ENCODE results near the gene CCT3. TPM values are rescaled to one million over a fixed set of nuclear protein-coding genes. Genes with fewer than 3 reads are reported as not detected.

The CCT3 gene
- total and polyA plus RNA-seq, 10 of the 15 experiments (the other 5 are each of a cell fraction or from before 2014, with no cell fraction given), result 319 to 585 (median 427) TPM

DNA sequence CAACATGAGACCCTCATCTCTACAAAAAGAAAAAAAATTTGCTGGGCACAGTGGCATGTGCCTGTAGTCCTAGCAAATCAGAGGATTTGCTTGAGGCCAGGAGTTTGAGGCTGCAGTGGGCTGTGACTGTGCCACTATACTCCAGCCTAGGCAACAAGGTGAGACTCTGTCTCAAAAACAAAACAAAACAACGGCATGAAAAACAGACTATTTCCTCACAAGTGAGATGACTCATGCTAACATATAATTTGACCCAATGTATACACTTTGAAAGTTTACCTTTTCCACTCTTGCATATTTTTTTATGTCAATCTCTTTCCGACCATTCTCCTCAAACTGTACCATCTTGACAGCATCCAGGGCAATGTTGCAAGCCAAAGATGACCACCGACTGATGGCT lies 17.5 kb downstream of the CCT3 start:
- 78% methylated on average over 3 of the region's 3 CpGs for WGBS (ENCODE audit: insufficient coverage, insufficient replicate concordance, low lambda C conversion rate, missing lambda C conversion rate)
- Histone ChIP-seq H3K9ac (ENCODE audit: control insufficient read depth, insufficient read depth, low read length) (no peak overlapping the region), H3K36me3 (ENCODE audit: control insufficient read depth in 2 of 2, insufficient read depth in 2 of 2, low read length in 1 of 2) (peaks cover 27 to 48% of the 10 kb centered on the region in 2 experiments), H3K27me3 (replicated peaks in 1 of 2; ENCODE audit: control insufficient read depth in 2 of 2, insufficient read depth in 2 of 2, low read length in 1 of 2) (no peaks in the 10 kb centered on the region), H3K79me2 (ENCODE audit: control insufficient read depth, insufficient read depth, low read length) (no peaks in the 10 kb centered on the region), H3K27ac (ENCODE audit: control insufficient read depth, insufficient read depth) (no peak overlapping the region), H4K20me1 (ENCODE audit: control insufficient read depth, insufficient read depth) (no peaks in the 10 kb centered on the region), H3K4me3 (no peak overlapping the region), H3K4me1 (ENCODE audit: control insufficient read depth, insufficient read depth, low read length) (no peaks in the 10 kb centered on the region), H3K4me2 (ENCODE audit: control insufficient read depth, insufficient read depth) (no peak overlapping the region), H3K9me3 (replicated peaks; ENCODE audit: control insufficient read depth, insufficient read depth, low read length) (no peaks in the 10 kb centered on the region), H2AFZ (ENCODE audit: control insufficient read depth, low read depth, low read length) (no peak overlapping the region)
- ChIA-PET SMC1A (ENCODE audit: uncharacterized antibody, unreplicated experiment) (interaction anchor here (1.4 to 7.2 kb wide), 2 partner anchors 39 to 97 kb away, joined by 3 to 39 read pairs; partner anchors contain the start of gene SMG5), RAD21 (ENCODE audit: unreplicated experiment) (no interaction called here), CTCF (interaction anchor here (1.1 to 5.2 kb wide), 9 partner anchors 13 to 230 kb away, joined by 4 to 58 read pairs (median 7); partner anchors contain the start of genes SMG5 and TMEM79), POLR2A (no interaction called here)
- intact Hi-C loops (cut with micrococcal nuclease; ENCODE audit: unreplicated experiment) (no loop called here), in situ Hi-C loops (cut with MboI) (no loop called here)
- FAIRE-seq (no peak), ATAC-seq (no peak), DNase-seq (ENCODE audit: low read depth, low spot score) (no peak)
- BruUV-seq (replicated peaks), result no TSS peak
- TF ChIP-seq TCF7 (IDR thresholded peaks at IDR 0.05; ENCODE audit: borderline replicate concordance), result no peak
- TF ChIP-seq, protein P1, sequence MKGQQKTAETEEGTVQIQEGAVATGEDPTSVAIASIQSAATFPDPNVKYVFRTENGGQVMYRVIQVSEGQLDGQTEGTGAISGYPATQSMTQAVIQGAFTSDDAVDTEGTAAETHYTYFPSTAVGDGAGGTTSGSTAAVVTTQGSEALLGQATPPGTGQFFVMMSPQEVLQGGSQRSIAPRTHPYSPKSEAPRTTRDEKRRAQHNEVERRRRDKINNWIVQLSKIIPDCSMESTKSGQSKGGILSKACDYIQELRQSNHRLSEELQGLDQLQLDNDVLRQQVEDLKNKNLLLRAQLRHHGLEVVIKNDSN (IDR thresholded peaks at IDR 0.05; ENCODE audit: borderline replicate concordance, extremely low read length, insufficient read depth, low read depth, low read length), result no peak
- no peak for TF ChIP-seq EGR1 (IDR thresholded peaks at IDR 0.05; ENCODE audit: borderline replicate concordance in 1 of 2, low read depth in 2 of 2, low read length in 2 of 2)
- TF ChIP-seq FOXM1 (IDR thresholded peaks at IDR 0.05; ENCODE audit: low read depth, low read length), result no peak
- TF ChIP-seq IKZF2 (IDR thresholded peaks at IDR 0.05), result no peak
- TF ChIP-seq SMAD5 (IDR thresholded peaks at IDR 0.05; ENCODE audit: low read depth), result no peak

All from GM12878 (cell line).